Panc1 (cell line): ENCODE results near the gene NDUFB4. TPM values are rescaled to one million over a fixed set of nuclear protein-coding genes. Genes with fewer than 3 reads are reported as not detected.

Experiments
- ATAC-seq: fragments of 200-7000 bp; cut with Tn5 transposase; 2 replicates; pipeline ENCODE4 v1.9.1; 2020; ENCODE audit warnings: mild to moderate bottlenecking, moderate library complexity
- BruUV-seq: library from RNA; stranded (reverse); fragments of 400-500 nt; replicated peaks from 2 replicates; lab custom pipeline; 2021; lab: Mats Ljungman, UMichigan
- CTCF ChIA-PET: fragments of 300-600 bp; sonication (Branson Sonifier 250); formaldehyde crosslinking; loops from one replicate; lab custom pipeline; 2022; ENCODE audit warnings: antibody characterized with exemption; lab: Charles Lee
- POLR2A ChIA-PET: fragments of 300-600 bp; sonication (Branson Sonifier 250); formaldehyde crosslinking; loops from one replicate; lab custom pipeline; 2022; ENCODE audit warnings: antibody characterized with exemption; lab: Charles Lee
- DNase-seq: peaks from one replicate; pipeline ENCODE4 v3.0.0-alpha.2; 2010; ENCODE audit warnings: low read depth, low spot score
- H3K27ac ChIP-seq: 2 replicates; pipeline ENCODE4 v1.5.1; 2011; ENCODE audit warnings: mild to moderate bottlenecking, low read length, inconsistent platforms
- H3K27me3 ChIP-seq: fragments of 200-500 bp; sonication (Bioruptor generic); 2 replicates; pipeline ENCODE4 v1.6.0; 2014; ENCODE audit warnings: low read length, inconsistent platforms; ENCODE audit not compliant: control insufficient read depth, insufficient read depth
- H3K36me3 ChIP-seq: fragments of 200-500 bp; sonication (Bioruptor generic); 2 replicates; pipeline ENCODE4 v1.5.1; 2014; ENCODE audit warnings: inconsistent platforms, mild to moderate bottlenecking, low read length, moderate library complexity; ENCODE audit not compliant: control insufficient read depth, insufficient read depth
- H3K4me1 ChIP-seq: 2 replicates; pipeline ENCODE4 v1.5.1; 2011; ENCODE audit warnings: inconsistent platforms, mild to moderate bottlenecking, low read length, moderate library complexity; ENCODE audit not compliant: control insufficient read depth, insufficient read depth
- H3K4me3 ChIP-seq, 2 experiments: 2 replicates each; pipeline ENCODE4 v1.5.1; 2011 to 2012; ENCODE audit warnings: low read depth in 2 of 2, low read length in 2 of 2, mild to moderate bottlenecking in 2 of 2, inconsistent platforms in 1 of 2, moderate library complexity in 1 of 2
- H3K9me3 ChIP-seq: fragments of 200-500 bp; sonication (Bioruptor generic); 2 replicates; pipeline ENCODE4 v1.5.1; 2014; ENCODE audit warnings: low read depth, mild to moderate bottlenecking, inconsistent platforms, low read length, moderate library complexity; ENCODE audit not compliant: control insufficient read depth, insufficient read depth
- CTCF ChIP-seq: fragments of 450-650 bp; IDR thresholded peaks from 2 replicates; pipeline ENCODE4 v1.5.1; 2017; ENCODE audit warnings: mild to moderate bottlenecking
- POLR2AphosphoS5 ChIP-seq: IDR thresholded peaks from 2 replicates; pipeline ENCODE4 v1.6.1; 2012; ENCODE audit warnings: mild to moderate bottlenecking, low read depth, low read length, moderate library complexity
- REST ChIP-seq, 2 experiments: IDR thresholded peaks; 2 replicates each; pipeline ENCODE4 v1.6.1; 2011 to 2012; ENCODE audit warnings: low read depth in 2 of 2, control low read depth in 1 of 2, low read length in 1 of 2, mild to moderate bottlenecking in 1 of 2, moderate library complexity in 1 of 2; ENCODE audit not compliant: insufficient read depth in 1 of 2
- SIN3A ChIP-seq: IDR thresholded peaks from 2 replicates; pipeline ENCODE4 v1.6.1; 2012; ENCODE audit warnings: low read depth, mild to moderate bottlenecking, low read length, moderate library complexity, borderline replicate concordance; ENCODE audit not compliant: insufficient read depth
- TCF7L2 ChIP-seq: IDR thresholded peaks from 2 replicates; pipeline ENCODE4 v1.6.1; 2011; ENCODE audit warnings: mild to moderate bottlenecking, low read depth, low read length, inconsistent platforms
- in situ Hi-C: cut with HindIII; loops from 2 replicates; pipeline ENCODE4 v1.10.0; 2016; ENCODE audit warnings: low sequenced_read_pairs, low pct_unique_long_range_greater_than_20kb
- intact Hi-C: fragments of 100-400 bp; cut with micrococcal nuclease; formaldehyde crosslinking; loops from one replicate; pipeline ENCODE4 v1.10.0; 2022; ENCODE audit not compliant: unreplicated experiment
- total RNA-seq: library from RNA; stranded (reverse); gene quantifications from one replicate; pipeline ENCODE4 v1.2.1, GENCODE V29; 2021; ENCODE audit not compliant: unreplicated experiment

NDUFB4 gene
- total RNA-seq, 1 experiment from 2014 or later = 208 TPM

- ChIA-PET POLR2A (no interaction called here), CTCF (interaction anchor here (0.6 kb wide), 1 partner anchor 144 kb away, joined by 7 read pairs; no protein-coding TSS in a partner anchor)
- DNase-seq = no peak
- intact Hi-C loops = no loop called here
- no peak for TF ChIP-seq TCF7L2
- no peak for TF ChIP-seq CTCF
- no peak for TF ChIP-seq REST (IDR thresholded peaks at IDR 0.05; ENCODE audit: insufficient read depth in 1 of 2, low read depth in 2 of 2, low read length in 1 of 2)
- Histone ChIP-seq H3K36me3 (no peaks in the 10 kb centered on the region), H3K4me3 (no peak overlapping the region), H3K27ac (no peak overlapping the region), H3K27me3 (peaks cover 3% of the 10 kb centered on the region), H3K4me1 (no peaks in the 10 kb centered on the region), H3K9me3 (no peaks in the 10 kb centered on the region)
- in situ Hi-C loops = no loop called here
- no TSS peak for BruUV-seq
- ATAC-seq = no peak
These were observed 45.6 kb downstream of the NDUFB4 start for GRCh38 chr3:120641696-120642246.

GRCh38 chr3:120642368-120642948 lies 46.3 kb downstream of the NDUFB4 start:
- intact Hi-C loops (no loop called here), in situ Hi-C loops (no loop called here)
- no peak overlapping the region for H3K4me3 ChIP-seq
- DNase-seq (no peak), ATAC-seq (no peak)
- no peaks in the 10 kb centered on the region for H3K4me1 ChIP-seq
- no peaks in the 10 kb centered on the region for H3K36me3 ChIP-seq
- H3K27ac ChIP-seq = no peak overlapping the region
- TF ChIP-seq POLR2AphosphoS5 (no peak), SIN3A (no peak), CTCF (no peak), REST (IDR thresholded peaks at IDR 0.05; ENCODE audit: insufficient read depth in 1 of 2, low read depth in 2 of 2, low read length in 1 of 2) (no peak), TCF7L2 (no peak)
- H3K27me3 ChIP-seq = peaks cover 3% of the 10 kb centered on the region
- CTCF ChIA-PET = no interaction called here
- POLR2A ChIA-PET = no interaction called here
- BruUV-seq = no TSS peak
- no peaks in the 10 kb centered on the region for H3K9me3 ChIP-seq
